IPS-18a (cell line): ENCODE data around the gene ETHE1.

Source experiments
- H3K27ac ChIP-seq: one replicate; pipeline ENCODE4 v1.5.1; 2013; ENCODE audit warnings: low read length
- H3K27me3 ChIP-seq: one replicate; pipeline ENCODE4 v1.6.1; 2013; ENCODE audit warnings: mild to moderate bottlenecking, low read length; ENCODE audit not compliant: control insufficient read depth, insufficient read depth
- H3K36me3 ChIP-seq: one replicate; pipeline ENCODE4 v1.6.1; 2013; ENCODE audit warnings: low read depth, low read length; ENCODE audit not compliant: control insufficient read depth
- H3K4me1 ChIP-seq: one replicate; pipeline ENCODE4 v1.6.1; 2013; ENCODE audit warnings: low read depth, low read length; ENCODE audit not compliant: control insufficient read depth
- H3K4me3 ChIP-seq: one replicate; pipeline ENCODE4 v1.5.1; 2013; ENCODE audit warnings: low read length
- H3K9ac ChIP-seq: one replicate; pipeline ENCODE4 v1.6.1; 2013; ENCODE audit warnings: mild to moderate bottlenecking, low read length, moderate library complexity
- H3K9me3 ChIP-seq: one replicate; pipeline ENCODE4 v1.6.1; 2013; ENCODE audit warnings: low read depth, low read length; ENCODE audit not compliant: control insufficient read depth

The ETHE1 gene

GRCh38 chr19:43511324-43511723 is 15.7 kb downstream of the ETHE1 start:
- peaks cover 4% of the 10 kb centered on the region for H3K36me3 ChIP-seq
- H3K9me3 ChIP-seq = no peaks in the 10 kb centered on the region
- H3K27me3 ChIP-seq = no peaks in the 10 kb centered on the region
- H3K27ac ChIP-seq = no peak overlapping the region
- H3K4me1 ChIP-seq = no peaks in the 10 kb centered on the region
- no peak overlapping the region for H3K9ac ChIP-seq
- no peak overlapping the region for H3K4me3 ChIP-seq

- no peaks in the 10 kb centered on the region for H3K9me3 ChIP-seq
- H3K9ac ChIP-seq = no peak overlapping the region
- no peak overlapping the region for H3K4me3 ChIP-seq
- peaks cover 4% of the 10 kb centered on the region for H3K36me3 ChIP-seq
- no peaks in the 10 kb centered on the region for H3K4me1 ChIP-seq
- H3K27ac ChIP-seq = no peak overlapping the region
- no peaks in the 10 kb centered on the region for H3K27me3 ChIP-seq
These were observed 16.3 kb downstream of the ETHE1 start for GRCh38 chr19:43510713-43511112.

DNA sequence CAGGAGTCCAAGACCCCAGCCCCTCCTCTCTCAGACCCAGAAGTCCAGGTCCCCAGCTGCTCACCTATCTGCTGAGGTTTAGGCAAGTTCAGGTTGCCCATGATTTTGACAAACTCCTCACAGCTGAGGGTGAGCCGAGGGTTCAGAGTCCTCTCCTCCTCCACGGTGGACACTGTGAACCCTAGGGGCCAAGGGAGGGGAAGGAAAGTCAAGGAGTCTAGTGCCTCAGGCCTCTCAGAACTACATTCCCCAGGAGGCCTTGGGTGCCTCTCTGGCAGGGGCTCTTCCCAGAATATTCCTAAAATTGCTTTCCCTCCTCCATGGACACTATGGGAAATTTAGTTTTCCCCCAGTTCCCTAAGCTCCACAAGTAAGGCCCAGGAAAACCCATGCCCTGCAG is 19.1 kb downstream of the ETHE1 start:
- Histone ChIP-seq H3K9ac (no peak overlapping the region), H3K36me3 (peaks cover 4% of the 10 kb centered on the region), H3K4me3 (no peak overlapping the region), H3K4me1 (peaks cover 4% of the 10 kb centered on the region), H3K27me3 (peaks cover 14% of the 10 kb centered on the region), H3K27ac (no peak overlapping the region), H3K9me3 (no peaks in the 10 kb centered on the region)

DNA sequence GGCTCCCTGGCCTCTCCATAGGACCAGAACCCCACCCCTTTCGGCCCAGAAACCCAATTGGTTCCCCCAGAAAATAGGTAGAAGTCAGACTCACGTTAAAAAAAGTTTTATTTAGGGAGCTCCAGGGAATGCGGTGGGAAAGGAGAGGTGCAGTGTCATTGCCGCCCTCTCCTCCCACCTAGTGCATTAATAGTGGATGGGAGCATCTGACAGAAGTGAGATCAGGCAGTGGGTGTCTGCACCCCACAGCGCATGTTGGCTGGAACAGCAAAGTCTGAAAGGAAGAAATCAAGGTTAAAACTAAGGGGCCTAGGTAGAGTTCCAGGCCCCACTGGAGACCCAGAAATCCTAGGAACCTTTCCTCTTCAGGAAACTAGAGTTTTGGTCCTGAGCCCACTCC is 20.4 kb downstream of the ETHE1 start:
- peaks cover 26% of the 10 kb centered on the region for H3K27me3 ChIP-seq
- H3K9ac ChIP-seq = no peak overlapping the region
- peaks cover 4% of the 10 kb centered on the region for H3K36me3 ChIP-seq
- no peaks in the 10 kb centered on the region for H3K9me3 ChIP-seq
- H3K4me3 ChIP-seq = no peak overlapping the region
- peaks cover 4% of the 10 kb centered on the region for H3K4me1 ChIP-seq
- H3K27ac ChIP-seq = no peak overlapping the region

DNA sequence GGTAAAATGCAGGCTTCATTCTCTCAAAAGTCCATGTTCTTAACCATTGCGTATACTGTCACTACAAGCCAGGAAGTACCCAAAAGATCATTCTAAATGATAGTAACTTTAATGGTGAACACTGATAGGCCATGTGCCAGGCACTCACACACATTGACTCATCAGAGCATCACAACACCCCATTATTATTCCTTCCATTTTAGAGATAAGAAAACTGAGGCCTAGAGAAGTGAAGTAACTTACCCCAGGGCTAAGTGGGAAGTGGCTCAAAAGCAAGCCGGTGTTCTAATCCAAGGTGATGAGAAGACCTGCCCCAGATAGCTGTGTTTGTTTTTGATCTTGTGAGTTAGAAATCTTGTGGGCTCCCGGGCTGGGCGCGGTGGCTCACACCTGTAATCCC is 21.1 kb downstream of the ETHE1 start:
- Histone ChIP-seq H3K4me1 (peaks cover 4% of the 10 kb centered on the region), H3K9me3 (no peaks in the 10 kb centered on the region), H3K27me3 (peaks cover 33% of the 10 kb centered on the region), H3K36me3 (peaks cover 4% of the 10 kb centered on the region), H3K9ac (no peak overlapping the region), H3K27ac (no peak overlapping the region), H3K4me3 (no peak overlapping the region)

- Histone ChIP-seq H3K27ac (no peak overlapping the region), H3K27me3 (peaks cover 33% of the 10 kb centered on the region), H3K36me3 (peaks cover 4% of the 10 kb centered on the region), H3K9ac (no peak overlapping the region), H3K9me3 (no peaks in the 10 kb centered on the region), H3K4me3 (peak overlapping the region; percentile 89), H3K4me1 (peaks cover 4% of the 10 kb centered on the region)
These were observed 21.9 kb downstream of the ETHE1 start for GRCh38 chr19:43505186-43505456.

DNA sequence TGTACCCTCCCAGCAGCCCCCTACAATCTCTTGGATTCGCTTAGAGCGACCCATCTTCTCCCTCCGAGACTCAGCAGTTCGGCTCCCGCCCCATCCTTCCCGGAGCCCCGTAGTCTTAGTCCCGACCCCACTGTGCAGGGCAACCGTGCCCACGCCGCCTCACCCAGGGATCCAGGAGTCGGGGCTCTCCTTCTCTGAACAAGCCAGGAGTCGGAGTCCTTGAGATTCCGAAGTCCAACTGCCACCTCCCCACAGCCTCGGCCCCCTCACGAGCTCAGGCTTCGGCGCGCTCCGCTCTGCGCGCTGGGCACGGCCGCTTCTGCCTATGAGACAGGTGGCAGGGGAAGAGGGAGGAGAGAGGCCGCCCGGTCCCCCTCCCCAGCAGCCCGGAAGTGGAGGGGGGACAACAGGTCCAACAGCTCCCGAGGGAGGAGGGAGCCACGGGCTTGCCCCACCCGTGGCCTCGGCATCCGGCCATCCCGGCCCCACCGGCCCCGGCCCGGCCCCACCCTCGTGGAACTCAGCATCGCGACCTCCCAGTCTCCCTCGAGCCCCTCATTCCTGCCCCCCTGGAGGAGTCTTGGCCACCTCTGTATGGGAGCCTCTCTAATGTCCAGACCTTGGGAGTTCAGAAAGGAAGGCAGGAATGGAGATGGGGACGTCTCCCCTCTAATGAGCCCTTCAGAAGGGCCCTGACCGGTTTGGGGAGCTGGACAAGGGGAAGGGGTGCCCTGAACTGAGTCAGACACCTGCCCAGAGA is 22.4 kb downstream of the ETHE1 start, which contains the start of gene PHLDB3:
Gene PHLDB3, minus strand, starts transcription at position 321 of the 760 bp plus-strand sequence. CDS start 628 bp downstream, outside the sequence.
- H3K27me3 ChIP-seq = peaks cover 33% of the 10 kb centered on the region
- H3K27ac ChIP-seq = no peak within 1 kb of the TSS
- H3K4me3 ChIP-seq = peak within 1 kb of the TSS; percentile 89
- H3K4me1 ChIP-seq = peaks cover 4% of the 10 kb centered on the region
- H3K36me3 ChIP-seq = peaks cover 4% of the 10 kb centered on the region
- H3K9ac ChIP-seq = peak within 1 kb of the TSS; percentile 32
- no peaks in the 10 kb centered on the region for H3K9me3 ChIP-seq

DNA sequence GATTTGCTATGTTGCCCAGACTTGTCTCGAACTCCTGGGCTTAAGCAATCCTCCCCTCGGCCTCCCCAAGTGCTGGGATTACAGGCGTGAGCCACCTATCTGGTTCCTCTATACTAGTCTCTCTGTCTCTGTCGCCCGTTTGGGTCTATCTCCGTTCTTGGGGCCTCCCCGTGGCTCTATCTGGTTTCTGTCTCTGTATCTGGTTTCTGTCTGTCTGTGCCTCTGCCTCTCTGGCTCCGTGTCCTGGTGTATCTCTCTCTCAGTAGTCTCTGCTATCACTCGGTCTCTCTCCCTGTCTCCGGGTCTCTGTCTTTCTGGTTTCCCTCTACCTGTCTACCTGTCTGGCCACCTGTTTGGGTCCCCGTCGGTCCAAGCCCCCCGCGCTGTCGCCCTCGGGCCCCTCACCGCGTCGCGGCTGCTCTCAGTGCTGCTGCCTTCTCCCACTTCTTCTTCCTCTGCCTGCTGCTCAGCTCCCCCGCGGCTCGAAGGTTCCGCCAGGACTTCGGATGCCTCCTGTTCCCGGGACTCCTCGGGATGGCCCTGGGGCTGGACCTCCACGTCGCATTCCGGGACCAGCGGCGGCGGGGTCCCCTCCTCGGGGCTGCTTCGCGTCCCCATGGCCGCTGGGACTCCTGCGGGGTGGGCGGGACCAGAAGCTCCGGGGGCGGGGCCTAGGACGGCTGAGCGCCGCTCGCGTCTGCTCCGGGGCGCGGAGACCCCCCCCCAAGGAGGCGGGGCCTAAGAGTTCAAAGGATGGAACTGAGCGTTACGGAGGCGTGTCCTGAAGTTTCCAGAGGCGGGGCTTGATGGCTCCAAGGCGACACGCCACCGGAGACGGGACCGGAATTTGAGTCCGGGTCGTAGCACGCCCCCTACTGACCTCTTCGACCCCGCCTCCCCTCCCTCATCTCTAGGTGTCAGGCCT is 23.2 kb downstream of the ETHE1 start:
- Histone ChIP-seq H3K4me3 (peak overlapping the region; percentile 89), H3K4me1 (peaks cover 4% of the 10 kb centered on the region), H3K9me3 (no peaks in the 10 kb centered on the region), H3K36me3 (peaks cover 3% of the 10 kb centered on the region), H3K9ac (peak overlapping the region; percentile 32), H3K27me3 (peaks cover 33% of the 10 kb centered on the region), H3K27ac (no peak overlapping the region)

GRCh38 chr19:43502419-43502976 is 24.5 kb downstream of the ETHE1 start:
- Histone ChIP-seq H3K9ac (no peak overlapping the region), H3K4me3 (peak overlapping the region; percentile 75), H3K36me3 (no peaks in the 10 kb centered on the region)

GRCh38 chr19:43501661-43502418 is 25.2 kb downstream of the ETHE1 start:
- H3K9ac ChIP-seq = peak overlapping the region; percentile 45
- peaks cover 4% of the 10 kb centered on the region for H3K4me1 ChIP-seq
- H3K9me3 ChIP-seq = no peaks in the 10 kb centered on the region
- H3K36me3 ChIP-seq = no peaks in the 10 kb centered on the region
- no peak overlapping the region for H3K27ac ChIP-seq
- peak overlapping the region; percentile 75 for H3K4me3 ChIP-seq
- H3K27me3 ChIP-seq = peaks cover 33% of the 10 kb centered on the region

More at GRCh38 chr19:43502419-43502976, 24.5 kb downstream of the ETHE1 start:
- H3K27ac ChIP-seq = no peak overlapping the region
- H3K27me3 ChIP-seq = peaks cover 33% of the 10 kb centered on the region
- H3K9me3 ChIP-seq = no peaks in the 10 kb centered on the region
- peaks cover 4% of the 10 kb centered on the region for H3K4me1 ChIP-seq

GRCh38 chr19:43499042-43499441 is 28.0 kb downstream of the ETHE1 start:
- Histone ChIP-seq H3K36me3 (no peaks in the 10 kb centered on the region), H3K27ac (no peak overlapping the region), H3K4me1 (peaks cover 4% of the 10 kb centered on the region), H3K9me3 (no peaks in the 10 kb centered on the region), H3K4me3 (no peak overlapping the region), H3K9ac (no peak overlapping the region), H3K27me3 (peaks cover 29% of the 10 kb centered on the region)
